Middle frontal gyrus (tissue), 1 donor: Measurements from ENCODE around the gene THYN1.

Experiments used
- DNase-seq: peaks from one replicate; pipeline ENCODE4 v3.0.0-alpha.2; 2015; ENCODE audit warnings: low spot score; ENCODE audit errors: extremely low spot score

The THYN1 gene

GRCh38 chr11:134223121-134223520, 30.0 kb downstream of the THYN1 start:
- no peak for DNase-seq

- DNase-seq = no peak
Measured at GRCh38 chr11:134216816-134217215, 36.3 kb downstream of the THYN1 start.

GRCh38 chr11:134215836-134216235, 37.3 kb downstream of the THYN1 start:
- DNase-seq = no peak

GRCh38 chr11:134207538-134208239, 45.5 kb downstream of the THYN1 start:
- no peak for DNase-seq

GRCh38 chr11:134206185-134206584, 47.0 kb downstream of the THYN1 start:
- DNase-seq = no peak

- no peak for DNase-seq
Measured at GRCh38 chr11:134205729-134206128, 47.4 kb downstream of the THYN1 start.

- DNase-seq = no peak
Measured at GRCh38 chr11:134202661-134203060, 50.5 kb downstream of the THYN1 start.

GRCh38 chr11:134200688-134201087, 52.5 kb downstream of the THYN1 start:
- no peak for DNase-seq

GRCh38 chr11:134199531-134199930, 53.6 kb downstream of the THYN1 start:
- DNase-seq = no peak
